Measurements from ENCODE around the gene WDR64.
A peak's percentile ranks its signal among the peaks of the same experiment; 100 is the strongest.
"Not testable (repeated sequence)": the region's sequence is repeated elsewhere in the genome, so short reads cannot be mapped to it uniquely, and the experiment has no call there.

WDR64 gene

DNA sequence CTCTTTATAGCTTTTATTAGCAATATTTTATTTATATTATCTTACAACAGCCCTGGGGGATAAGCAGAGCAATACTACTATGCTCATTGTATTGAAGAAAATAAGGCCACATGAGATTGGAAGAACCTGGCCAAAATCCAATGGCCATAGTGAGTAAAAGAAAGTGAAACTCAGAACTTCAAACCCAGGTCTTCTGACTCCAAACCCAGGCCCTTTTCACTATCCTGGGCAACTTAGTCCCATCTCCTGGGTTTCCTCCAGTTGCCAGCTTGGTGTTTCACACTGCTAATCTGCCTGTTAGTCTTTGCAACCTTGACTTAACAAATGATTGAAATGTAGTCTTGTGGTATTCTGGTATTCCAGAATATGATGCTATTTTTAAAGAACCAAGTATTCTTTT, 173.5 kb downstream of the WDR64 start:
- TF ChIP-seq ARNTL (CRISPR knock-in tag; IDR thresholded peaks at IDR 0.05; ENCODE audit: borderline replicate concordance, low read depth) (no peak), ZFP3 (CRISPR knock-in tag; IDR thresholded peaks at IDR 0.05) (no peak), ISL1 (CRISPR knock-in tag; IDR thresholded peaks at IDR 0.05) (no peak), SNAI2 (CRISPR knock-in tag; IDR thresholded peaks at IDR 0.05) (no peak), OSR1 (CRISPR knock-in tag; IDR thresholded peaks at IDR 0.05) (no peak), PATZ1 (CRISPR knock-in tag; IDR thresholded peaks at IDR 0.05; ENCODE audit: borderline replicate concordance) (no peak), ZNF565 (CRISPR knock-in tag; conservative IDR thresholded peaks at IDR 0.05; ENCODE audit: low read depth) (no peak), BACH2 (CRISPR knock-in tag; IDR thresholded peaks at IDR 0.05; ENCODE audit: borderline replicate concordance) (no peak), TSHZ2 (CRISPR knock-in tag; IDR thresholded peaks at IDR 0.05) (no peak), RARB (CRISPR knock-in tag; IDR thresholded peaks at IDR 0.05) (no peak)
- TF ChIP-seq, protein P1, sequence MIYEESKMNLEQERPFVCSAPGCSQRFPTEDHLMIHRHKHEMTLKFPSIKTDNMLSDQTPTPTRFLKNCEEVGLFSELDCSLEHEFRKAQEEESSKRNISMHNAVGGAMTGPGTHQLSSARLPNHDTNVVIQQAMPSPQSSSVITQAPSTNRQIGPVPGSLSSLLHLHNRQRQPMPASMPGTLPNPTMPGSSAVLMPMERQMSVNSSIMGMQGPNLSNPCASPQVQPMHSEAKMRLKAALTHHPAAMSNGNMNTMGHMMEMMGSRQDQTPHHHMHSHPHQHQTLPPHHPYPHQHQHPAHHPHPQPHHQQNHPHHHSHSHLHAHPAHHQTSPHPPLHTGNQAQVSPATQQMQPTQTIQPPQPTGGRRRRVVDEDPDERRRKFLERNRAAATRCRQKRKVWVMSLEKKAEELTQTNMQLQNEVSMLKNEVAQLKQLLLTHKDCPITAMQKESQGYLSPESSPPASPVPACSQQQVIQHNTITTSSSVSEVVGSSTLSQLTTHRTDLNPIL (CRISPR knock-in tag; IDR thresholded peaks at IDR 0.05; ENCODE audit: low read depth): no peak
- no peak for ATAC-seq

- ATAC-seq: not testable (repeated sequence)
Measured at GRCh38 chr1:241826613-241827012, 174.5 kb downstream of the WDR64 start.

- ATAC-seq: no peak
- TF ChIP-seq SNAI2 (CRISPR knock-in tag; IDR thresholded peaks at IDR 0.05): no peak
- TF ChIP-seq ISL1 (CRISPR knock-in tag; IDR thresholded peaks at IDR 0.05): 0 out of 2 replicates have a peak, but pooled peaks have one; percentile 28
Measured at GRCh38 chr1:241827264-241827663, 175.2 kb downstream of the WDR64 start.

GRCh38 chr1:241828463-241829021, 176.5 kb downstream of the WDR64 start:
- 0 out of 2 replicates have a peak, but pooled peaks have one; percentile 25 for TF ChIP-seq PATZ1 (CRISPR knock-in tag; IDR thresholded peaks at IDR 0.05; ENCODE audit: borderline replicate concordance)
- no peak for TF ChIP-seq SNAI2 (CRISPR knock-in tag; IDR thresholded peaks at IDR 0.05)
- peak; percentile 86 for TF ChIP-seq ISL1 (CRISPR knock-in tag; IDR thresholded peaks at IDR 0.05)
- ATAC-seq: peak; percentile 67; the same call in 2 of the 3 replicates

DNA sequence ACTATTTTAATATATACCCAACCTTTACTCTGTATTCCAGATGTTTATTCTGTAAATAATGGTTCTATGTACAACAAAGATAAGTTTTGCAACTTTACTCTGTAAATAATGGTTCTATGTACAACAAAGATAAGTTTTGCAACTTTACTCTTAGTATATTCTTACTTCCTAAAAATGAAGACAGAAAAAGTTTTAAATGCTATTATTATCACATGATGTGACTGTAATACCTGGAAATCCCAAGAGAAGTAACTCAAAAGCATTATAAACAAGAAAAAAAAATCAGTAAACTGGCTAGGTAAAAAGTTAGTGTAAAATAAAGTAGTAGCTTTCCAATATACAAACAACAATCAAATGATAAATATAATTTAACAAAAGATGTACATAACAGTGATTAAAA, 177.4 kb downstream of the WDR64 start:
- ATAC-seq: no peak
- TF ChIP-seq PPARA (CRISPR knock-in tag; IDR thresholded peaks at IDR 0.05; ENCODE audit: borderline replicate concordance) (no peak), TOX (CRISPR knock-in tag; IDR thresholded peaks at IDR 0.05; ENCODE audit: borderline replicate concordance) (no peak), ZNF70 (CRISPR knock-in tag; IDR thresholded peaks at IDR 0.05) (no peak), OSR1 (CRISPR knock-in tag; IDR thresholded peaks at IDR 0.05) (no peak), ZFP3 (CRISPR knock-in tag; IDR thresholded peaks at IDR 0.05) (no peak), RARB (CRISPR knock-in tag; IDR thresholded peaks at IDR 0.05) (no peak), ZC3H10 (CRISPR knock-in tag; IDR thresholded peaks at IDR 0.05) (no peak), ZFP30 (CRISPR knock-in tag; IDR thresholded peaks at IDR 0.05) (no peak)
